Spleen (tissue), 7 donors: ENCODE data around the gene TTC28.

Source experiments
- CTCF ChIP-seq, 11 experiments: fragments of 200-600 bp in 7 of 11; fragments of 450-650 bp in 4 of 11; sonication (generic) in 4 of 11; IDR thresholded peaks in 8 of 11; conservative IDR thresholded peaks in 3 of 11; 1 replicate in 7 of 11; 2 replicates in 4 of 11; pipeline versions ENCODE4 v1.4.0 to v1.8.0; 2016 to 2021; ENCODE audit warnings: antibody characterized with exemption in 11 of 11, inconsistent platforms in 4 of 11, mild to moderate bottlenecking in 1 of 11
- POLR2A ChIP-seq, 3 donors: fragments of 450-650 bp; IDR thresholded peaks; one replicate each; pipeline ENCODE4 v1.5.1; 2017; ENCODE audit warnings: antibody characterized with exemption in 3 of 3, mild to moderate bottlenecking in 1 of 3
- POLR2AphosphoS5 ChIP-seq, 3 donors: sonication (generic); formaldehyde crosslinking; IDR thresholded peaks; one replicate each; pipeline ENCODE4 v1.5.1; 2017; ENCODE audit warnings: antibody characterized with exemption in 3 of 3
- donor health status: DM: no; HTN: no; CAD: no; lungs with moderate emphysema.
- donor health status: DM: no; HTN: no; CAD: no.
- donor health status: DM: no; HTN: no; CAD: no.

GRCh38 chr22:28630177-28630574 lies 49.5 kb downstream of the TTC28 start:
- TF ChIP-seq POLR2AphosphoS5 (IDR thresholded peaks at IDR 0.05) (no peak), CTCF (IDR thresholded peaks at IDR 0.05 in 8 of 11, conservative IDR thresholded peaks at IDR 0.05 in 3 of 11) (no peak), POLR2A (IDR thresholded peaks at IDR 0.05) (no peak)
